Retinal pigment epithelial cell (primary cell): ENCODE results near the gene KCNIP1.

ENCODE experiments used
- DNase-seq: peaks from one replicate; pipeline ENCODE4 v3.0.0-alpha.2; 2010; ENCODE audit warnings: low read depth
- H3K4me3 ChIP-seq: 2 replicates; pipeline ENCODE4 v1.5.1; 2011; ENCODE audit warnings: mild to moderate bottlenecking, low read length, control low read depth, moderate library complexity
- CTCF ChIP-seq: conservative IDR thresholded peaks from 2 replicates; pipeline ENCODE4 v1.5.1; 2011; ENCODE audit warnings: low read depth, low read length, control low read depth, inconsistent platforms

Gene KCNIP1

GRCh38 chr5:170469414-170469813 lies 34.4 kb upstream of the KCNIP1 start:
- no peak for DNase-seq
- no peak for TF ChIP-seq CTCF
- no peak overlapping the region for H3K4me3 ChIP-seq

GRCh38 chr5:170470275-170470674 lies 33.5 kb upstream of the KCNIP1 start:
- no peak for DNase-seq
- H3K4me3 ChIP-seq: no peak overlapping the region
- TF ChIP-seq CTCF: no peak

- H3K4me3 ChIP-seq: no peak overlapping the region
- no peak for DNase-seq
- no peak for TF ChIP-seq CTCF
Observed at GRCh38 chr5:170470808-170471404, 32.9 kb upstream of the KCNIP1 start.

- no peak for TF ChIP-seq CTCF
- no peak for DNase-seq
- no peak overlapping the region for H3K4me3 ChIP-seq
Observed at GRCh38 chr5:170471551-170472178, 32.2 kb upstream of the KCNIP1 start.

- TF ChIP-seq CTCF: no peak
- no peak for DNase-seq
- H3K4me3 ChIP-seq: no peak overlapping the region
Observed at GRCh38 chr5:170473642-170474041, 30.2 kb upstream of the KCNIP1 start.

GRCh38 chr5:170474489-170475274 lies 29.1 kb upstream of the KCNIP1 start:
- H3K4me3 ChIP-seq: no peak overlapping the region
- no peak for TF ChIP-seq CTCF
- DNase-seq: no peak
